GM15510 (cell line): ENCODE measurements around the gene C3orf62.

Experiments used
- POLR2A ChIP-seq: IDR thresholded peaks from 3 replicates; pipeline ENCODE4 v1.6.1; 2011; ENCODE audit warnings: borderline replicate concordance; ENCODE audit not compliant: insufficient read length; ENCODE audit errors: extremely low read depth

The C3orf62 gene

DNA sequence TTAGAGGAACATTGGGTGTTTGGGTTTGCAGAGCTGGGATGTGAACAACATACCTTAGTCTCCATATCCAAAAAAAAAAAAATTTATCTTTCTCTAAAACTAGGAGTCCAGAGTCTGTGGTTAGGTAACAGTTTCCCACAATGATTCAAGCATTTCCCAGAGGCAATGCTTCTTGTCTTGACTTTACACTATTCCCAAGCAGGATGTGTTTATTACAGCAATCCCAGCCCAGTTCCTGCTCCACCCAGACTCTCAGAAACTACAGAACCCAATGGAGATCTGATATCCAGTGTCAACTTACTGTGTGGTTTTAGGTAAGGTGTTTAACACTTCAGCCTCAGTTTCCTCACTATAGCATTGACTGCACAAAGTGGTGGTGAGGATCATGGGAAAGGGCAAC lies 2.3 kb upstream of the C3orf62 start:
- TF ChIP-seq POLR2A: no peak

DNA sequence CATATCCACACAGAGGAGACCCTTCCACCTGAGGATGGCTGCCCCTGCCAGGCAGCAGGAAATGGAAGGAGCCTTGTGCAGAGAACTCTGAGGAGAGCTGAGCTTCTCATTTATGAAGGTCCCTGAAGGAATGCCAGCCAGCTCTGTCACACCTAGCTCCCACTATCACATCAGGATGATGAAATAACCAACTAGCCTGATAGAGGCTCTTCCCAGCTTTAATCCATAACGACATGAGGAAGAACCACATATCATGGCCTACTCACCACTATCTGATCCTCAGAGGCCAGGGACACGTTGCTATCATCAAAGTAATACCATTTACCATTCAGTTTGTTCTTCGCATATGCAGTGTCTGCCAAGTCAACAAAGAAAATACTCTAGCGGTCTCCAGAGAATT lies 1.5 kb upstream of the C3orf62 start:
- no peak for TF ChIP-seq POLR2A

GRCh38 chr3:49277383-49277775 lies 347 bp upstream of the C3orf62 start:
- TF ChIP-seq POLR2A: no peak

GRCh38 chr3:49273825-49274532 lies 3.1 kb downstream of the C3orf62 start:
- no peak for TF ChIP-seq POLR2A

DNA sequence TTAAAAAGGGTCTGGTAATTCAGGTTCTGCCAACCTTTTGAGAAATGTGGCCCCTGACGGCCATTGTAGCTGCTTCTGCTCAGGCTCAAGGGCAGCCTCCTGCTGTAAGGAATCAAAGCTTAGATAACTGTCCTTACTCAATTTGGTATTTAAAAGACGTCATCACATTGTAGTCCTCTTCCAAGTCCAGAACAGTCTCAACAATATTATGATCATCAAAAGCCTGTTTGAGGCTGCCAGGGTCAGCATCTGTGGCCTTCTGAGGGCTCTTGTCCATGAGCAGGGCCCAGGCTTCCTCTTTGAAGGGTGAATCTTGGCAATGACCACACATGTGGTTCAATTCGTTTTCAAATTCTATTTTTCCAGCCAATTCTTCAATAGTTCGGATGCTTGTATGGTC lies 6.0 kb downstream of the C3orf62 start:
- TF ChIP-seq POLR2A: no peak

DNA sequence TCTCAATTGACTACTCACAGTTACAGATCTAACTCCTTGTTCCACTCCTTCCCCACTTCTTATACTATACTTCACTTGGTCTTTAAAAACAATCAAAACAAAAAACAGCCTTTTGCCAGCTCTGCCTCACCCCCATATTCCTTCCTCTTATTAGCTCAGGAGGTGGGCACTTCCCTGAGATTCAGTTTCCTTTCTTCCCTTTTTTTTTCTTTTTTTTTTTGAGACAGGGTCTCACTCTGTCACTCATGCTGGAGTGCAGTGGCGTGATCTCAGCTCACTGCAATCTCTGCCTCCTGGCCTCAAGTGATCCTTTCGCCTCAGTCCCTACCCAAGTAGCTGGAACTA lies 6.9 kb downstream of the C3orf62 start:
- TF ChIP-seq POLR2A: no peak

- no peak for TF ChIP-seq POLR2A
Observed at GRCh38 chr3:49269443-49270155, 7.4 kb downstream of the C3orf62 start.

DNA sequence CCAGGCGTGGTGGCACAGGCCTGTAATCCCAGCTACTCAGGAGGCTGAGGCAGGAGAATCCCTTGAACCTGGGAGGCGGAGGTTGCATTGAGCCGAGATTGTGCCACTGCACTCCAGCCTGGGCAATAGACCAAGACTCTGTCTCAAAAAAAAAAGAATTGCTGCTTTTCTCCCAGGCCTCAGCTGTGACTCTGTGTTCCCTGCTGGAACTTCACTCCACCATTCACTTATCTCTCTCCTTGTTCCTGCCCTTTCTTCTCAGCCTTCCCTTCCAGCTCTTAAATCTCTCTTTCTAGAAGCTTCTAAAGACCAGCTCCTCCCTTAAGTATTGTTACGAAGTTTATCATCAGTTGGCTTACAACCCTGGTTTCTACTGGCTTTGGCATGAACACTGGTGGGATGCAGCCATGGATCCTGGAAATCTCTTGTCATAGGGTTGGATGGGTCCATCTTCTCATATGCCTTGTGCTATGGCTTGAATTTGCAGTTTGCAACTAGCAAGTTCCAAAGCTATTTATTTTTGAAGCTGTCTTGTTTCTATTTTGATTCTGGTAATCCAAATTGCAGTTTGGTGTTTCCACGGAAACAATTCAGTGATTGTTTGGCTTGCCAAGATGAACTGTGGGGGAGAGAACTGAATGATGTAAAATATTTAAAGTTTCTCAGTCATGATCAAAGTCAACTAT lies 10.5 kb downstream of the C3orf62 start:
- TF ChIP-seq POLR2A: no peak

GRCh38 chr3:49265661-49266386 lies 11.2 kb downstream of the C3orf62 start:
- no peak for TF ChIP-seq POLR2A

DNA sequence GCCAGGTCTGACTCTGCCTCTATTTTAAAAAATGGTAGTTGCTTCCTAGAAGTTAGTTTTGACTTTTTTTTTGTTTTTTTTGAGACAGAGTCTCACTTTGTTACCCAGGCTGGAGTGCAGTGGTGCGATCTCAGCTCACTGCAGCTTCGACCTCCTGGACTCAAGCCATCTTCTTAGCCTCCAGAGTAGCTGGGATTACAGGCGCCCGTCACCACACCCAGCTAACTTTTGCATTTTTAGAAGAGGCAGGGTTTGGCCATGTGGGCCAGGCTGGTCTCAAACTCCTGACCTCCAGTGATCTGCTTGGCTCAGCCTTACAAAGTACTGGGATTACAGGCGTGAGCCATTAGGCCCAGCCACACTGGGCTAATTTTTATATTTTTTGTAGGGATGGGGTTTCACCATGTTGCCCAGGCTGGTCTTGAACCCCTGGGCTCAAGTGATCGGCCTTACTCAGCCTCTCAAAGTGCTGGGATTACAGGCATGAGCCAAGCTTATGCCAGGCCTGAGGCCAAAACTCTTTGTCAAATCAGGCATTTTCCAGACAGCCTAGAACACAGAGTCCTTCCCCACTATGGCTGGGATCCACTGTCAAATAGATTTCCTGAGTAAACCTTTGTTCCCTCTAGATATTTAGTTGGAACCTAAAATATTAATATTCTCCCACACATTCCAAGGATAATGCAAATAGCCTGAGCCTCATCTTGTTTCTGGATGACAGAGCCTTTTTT lies 13.7 kb downstream of the C3orf62 start:
- no peak for TF ChIP-seq POLR2A

DNA sequence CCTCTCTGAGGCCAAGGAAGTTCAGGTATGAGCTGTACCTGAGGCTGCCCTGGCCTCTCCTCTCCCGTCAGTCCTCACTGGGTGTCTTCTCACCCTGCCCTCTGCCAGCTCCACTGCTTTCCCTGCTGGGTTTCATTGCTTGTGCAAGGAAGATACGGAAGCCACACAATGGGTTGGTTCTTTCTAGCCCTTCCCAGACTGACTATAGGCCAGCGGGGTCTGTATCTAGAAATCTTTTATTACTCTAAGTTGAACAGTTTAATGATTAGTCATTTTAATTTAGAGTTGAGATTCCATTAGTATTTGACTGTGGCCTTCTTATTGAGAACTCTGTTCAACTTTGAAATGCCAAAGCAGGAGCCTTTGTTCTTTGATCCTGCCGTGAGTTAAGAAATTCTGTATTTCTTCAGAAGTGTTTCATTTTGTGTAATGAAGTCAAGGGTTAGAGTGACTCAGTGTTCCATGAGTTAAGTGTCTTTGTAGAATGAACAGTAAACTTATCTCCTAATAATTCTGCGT lies 16.2 kb downstream of the C3orf62 start:
- no peak for TF ChIP-seq POLR2A

- no peak for TF ChIP-seq POLR2A
Observed at GRCh38 chr3:49257187-49257586, 19.8 kb downstream of the C3orf62 start.

DNA sequence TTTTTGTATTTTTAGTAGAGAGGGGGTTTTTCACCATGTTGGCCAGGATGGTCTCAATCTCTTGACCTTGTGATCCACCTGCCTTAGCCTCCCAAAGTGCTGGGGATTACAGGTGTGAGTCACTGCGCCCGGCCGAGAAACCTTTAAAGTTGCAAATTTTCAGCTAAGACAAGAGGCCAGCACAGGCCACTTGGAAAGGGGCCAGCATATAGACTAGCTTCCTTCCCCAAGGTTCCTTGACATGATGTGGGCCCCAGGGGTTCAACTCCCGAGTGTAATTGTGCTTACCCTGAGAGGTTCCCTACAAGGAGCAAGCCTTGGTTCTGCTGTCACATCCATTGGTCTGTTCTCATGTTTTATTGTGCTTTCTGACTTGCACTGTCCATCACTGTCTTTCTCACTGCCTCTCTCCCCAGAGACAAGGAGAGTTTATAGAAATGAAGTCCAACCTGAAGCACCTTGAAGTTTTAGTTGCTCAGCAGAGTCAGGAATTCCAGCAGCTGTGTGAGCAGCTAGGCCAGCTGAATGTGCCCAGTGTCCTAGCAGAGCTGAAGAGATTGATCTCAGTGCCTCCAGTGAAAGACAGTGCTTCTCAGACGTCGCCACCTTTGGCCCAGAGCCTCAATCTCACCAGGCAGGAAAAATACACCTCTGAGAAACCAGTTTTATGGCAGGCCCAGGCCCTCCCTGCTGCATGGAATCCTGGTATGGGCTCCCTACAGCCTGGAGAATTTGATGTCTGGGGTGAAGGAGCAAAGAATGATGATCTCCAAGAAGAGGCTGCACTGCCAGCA lies 21.1 kb downstream of the C3orf62 start:
- no peak for TF ChIP-seq POLR2A

GRCh38 chr3:49255112-49255511 lies 21.9 kb downstream of the C3orf62 start:
- TF ChIP-seq POLR2A: no peak

GRCh38 chr3:49253512-49253911 lies 23.5 kb downstream of the C3orf62 start:
- no peak for TF ChIP-seq POLR2A

- TF ChIP-seq POLR2A: no peak
Observed at GRCh38 chr3:49248840-49249227, 28.2 kb downstream of the C3orf62 start.
